Memory B cell (primary cell): ENCODE results near the gene ARPIN.

Experiments used
- ATAC-seq: fragments of 150-1000 bp; cut with Tn5 transposase; 2 replicates; pipeline ENCODE4 v1.10.0; 2021; ENCODE audit warnings: low read depth, mild to moderate bottlenecking, moderate library complexity
- DNase-seq, 2 donors: peaks; one replicate each; pipeline ENCODE4 v3.0.0; 2022; ENCODE audit warnings: low spot score in 2 of 2
- H3K27ac Mint-ChIP-seq: one replicate; pipeline ENCODE4 v1.8.0; 2022; ENCODE audit warnings: mild to moderate bottlenecking, moderate library complexity, mixed read lengths
- H3K27me3 Mint-ChIP-seq: one replicate; pipeline ENCODE4 v1.8.0; 2022; ENCODE audit warnings: mixed read lengths
- H3K36me3 Mint-ChIP-seq: one replicate; pipeline ENCODE4 v1.8.0; 2022; ENCODE audit warnings: mild to moderate bottlenecking, mixed read lengths
- H3K4me1 Mint-ChIP-seq: one replicate; pipeline ENCODE4 v1.8.0; 2022; ENCODE audit warnings: mixed read lengths
- H3K4me3 Mint-ChIP-seq: one replicate; pipeline ENCODE4 v1.8.0; 2022; ENCODE audit warnings: mild to moderate bottlenecking, moderate library complexity, mixed read lengths
- H3K9me3 Mint-ChIP-seq: one replicate; pipeline ENCODE4 v1.8.0; 2022; ENCODE audit warnings: mixed read lengths

ARPIN gene

DNA sequence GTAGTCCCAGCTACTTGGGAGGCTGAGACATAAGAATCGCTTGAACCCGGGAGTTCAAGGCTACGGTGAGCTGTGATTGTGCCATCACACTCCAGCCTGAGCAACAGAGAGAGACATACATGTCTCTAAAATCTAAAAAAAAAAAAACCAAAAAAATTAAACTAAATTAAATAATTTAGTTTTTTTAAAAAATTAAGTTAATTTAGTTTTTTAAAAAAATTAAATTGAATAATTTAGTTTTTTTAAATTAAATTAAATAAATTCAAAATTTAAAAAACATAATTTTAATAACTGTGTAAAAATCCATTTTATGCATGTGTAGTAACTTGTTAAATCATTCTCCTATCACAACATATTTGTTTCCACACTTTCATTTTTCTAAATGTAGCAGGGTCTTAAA is 20.1 kb upstream of the ARPIN start:
- H3K4me1 Mint-ChIP-seq: peaks cover 5% of the 10 kb centered on the region
- ATAC-seq: no peak
- no peaks in the 10 kb centered on the region for H3K9me3 Mint-ChIP-seq
- H3K4me3 Mint-ChIP-seq: no peak overlapping the region
- H3K27ac Mint-ChIP-seq: no peak overlapping the region
- peaks cover 4% of the 10 kb centered on the region for H3K27me3 Mint-ChIP-seq
- DNase-seq: no peak
- H3K36me3 Mint-ChIP-seq: no peaks in the 10 kb centered on the region

DNA sequence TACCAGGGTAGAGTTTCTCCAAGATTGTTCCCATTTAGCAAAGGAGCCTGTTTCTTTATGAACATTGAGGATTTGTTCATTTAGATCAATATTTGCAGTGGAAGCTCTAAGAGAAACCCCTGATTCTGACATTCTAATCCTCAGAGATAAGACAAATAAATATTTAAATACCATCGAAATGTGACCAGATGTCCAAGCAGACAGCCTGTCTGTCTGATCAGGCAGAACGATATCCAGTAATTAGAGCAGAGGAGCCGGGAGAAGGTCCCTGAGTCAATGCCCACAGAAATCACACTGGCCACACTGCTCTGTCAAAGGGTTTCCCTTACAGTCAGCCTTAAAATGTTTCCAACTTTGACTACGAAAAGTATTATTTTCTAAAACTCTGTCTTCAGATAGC is 15.7 kb upstream of the ARPIN start:
- H3K27me3 Mint-ChIP-seq: peaks cover 2% of the 10 kb centered on the region
- H3K27ac Mint-ChIP-seq: no peak overlapping the region
- no peak overlapping the region for H3K4me3 Mint-ChIP-seq
- ATAC-seq: no peak
- H3K36me3 Mint-ChIP-seq: no peaks in the 10 kb centered on the region
- no peak for DNase-seq
- no peaks in the 10 kb centered on the region for H3K9me3 Mint-ChIP-seq
- H3K4me1 Mint-ChIP-seq: no peaks in the 10 kb centered on the region

DNA sequence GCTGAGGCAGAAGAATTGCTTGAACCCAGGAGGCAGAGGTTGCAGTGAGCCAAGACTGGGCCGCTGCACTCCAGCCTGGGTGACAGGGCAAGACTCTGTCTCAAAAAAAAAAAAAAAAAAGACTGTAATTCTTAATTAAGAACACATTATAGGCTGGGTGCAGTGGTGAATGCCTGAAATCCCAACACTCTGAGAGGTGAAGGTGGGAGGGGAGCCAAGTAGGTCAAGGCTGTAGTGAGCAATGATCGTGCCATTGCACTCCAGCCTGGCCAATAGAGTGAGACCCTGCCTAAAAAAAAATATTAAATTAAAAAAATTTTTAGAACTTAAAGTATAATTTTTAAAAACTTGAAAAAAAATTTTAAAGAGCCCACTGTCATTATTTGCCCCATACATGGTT is 13.4 kb upstream of the ARPIN start:
- H3K27me3 Mint-ChIP-seq: peaks cover 4% of the 10 kb centered on the region
- H3K4me3 Mint-ChIP-seq: no peak overlapping the region
- no peaks in the 10 kb centered on the region for H3K4me1 Mint-ChIP-seq
- DNase-seq (no peak), ATAC-seq (no peak)
- no peaks in the 10 kb centered on the region for H3K36me3 Mint-ChIP-seq
- H3K27ac Mint-ChIP-seq: no peak overlapping the region
- no peaks in the 10 kb centered on the region for H3K9me3 Mint-ChIP-seq

DNA sequence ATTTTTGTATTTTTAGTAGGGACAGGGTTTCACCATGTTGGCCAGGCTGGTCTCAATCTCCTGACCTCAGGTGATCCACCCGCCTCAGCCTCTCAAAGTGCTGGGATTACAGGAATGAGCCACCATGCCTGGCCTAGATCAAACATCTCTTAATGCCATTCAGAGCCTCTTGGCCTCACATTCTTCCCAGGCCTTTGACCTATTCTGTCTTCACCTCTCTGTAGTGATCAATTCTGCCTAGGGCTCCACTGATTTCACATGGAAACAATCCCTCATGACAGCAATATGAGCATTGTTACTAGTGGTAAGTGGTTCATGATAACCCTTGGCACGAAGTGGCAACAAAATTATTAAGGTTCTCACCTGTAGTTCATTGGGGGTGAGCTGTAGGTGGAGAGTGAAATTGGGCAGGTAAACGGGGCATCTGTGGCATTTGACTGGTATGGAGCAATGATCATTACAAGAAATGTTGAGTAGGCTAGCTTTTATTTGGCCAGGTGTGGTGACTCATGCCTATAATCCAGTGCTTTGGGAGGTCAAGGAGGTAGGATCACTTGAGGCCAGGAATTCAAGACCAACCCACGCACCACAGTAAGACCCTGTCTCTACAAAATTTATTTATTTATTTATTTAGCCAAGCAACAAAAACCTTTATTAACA is 4.8 kb upstream of the ARPIN start:
- Mint-ChIP-seq H3K9me3 (no peaks in the 10 kb centered on the region), H3K27ac (no peak overlapping the region), H3K36me3 (no peaks in the 10 kb centered on the region), H3K4me3 (no peak overlapping the region), H3K4me1 (no peaks in the 10 kb centered on the region), H3K27me3 (peaks cover 21% of the 10 kb centered on the region)
- no peak for ATAC-seq
- DNase-seq: no peak

DNA sequence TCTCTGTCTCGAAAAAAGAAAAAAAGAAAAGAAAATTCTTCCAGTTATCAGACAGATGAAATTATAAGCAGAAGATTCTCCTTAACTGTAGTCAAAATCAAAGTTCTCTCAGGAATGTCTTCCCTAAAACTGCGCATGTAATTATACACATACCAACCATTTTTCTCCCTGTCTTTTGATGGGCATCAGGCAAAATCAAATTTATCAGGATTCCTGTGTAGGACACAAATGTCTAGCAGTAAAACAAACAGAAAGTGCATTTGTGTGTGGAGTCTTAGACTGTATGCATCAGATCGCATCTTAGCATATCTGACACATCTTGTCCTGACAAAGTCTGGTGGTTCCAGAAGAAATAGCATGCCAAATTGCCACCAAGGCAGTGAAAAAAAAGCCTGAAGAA is 3.9 kb upstream of the ARPIN start:
- Mint-ChIP-seq H3K4me1 (peaks cover under 1% of the 10 kb centered on the region), H3K27me3 (peaks cover 21% of the 10 kb centered on the region), H3K4me3 (no peak overlapping the region), H3K9me3 (no peaks in the 10 kb centered on the region), H3K36me3 (no peaks in the 10 kb centered on the region), H3K27ac (no peak overlapping the region)
- DNase-seq (no peak), ATAC-seq (no peak)

DNA sequence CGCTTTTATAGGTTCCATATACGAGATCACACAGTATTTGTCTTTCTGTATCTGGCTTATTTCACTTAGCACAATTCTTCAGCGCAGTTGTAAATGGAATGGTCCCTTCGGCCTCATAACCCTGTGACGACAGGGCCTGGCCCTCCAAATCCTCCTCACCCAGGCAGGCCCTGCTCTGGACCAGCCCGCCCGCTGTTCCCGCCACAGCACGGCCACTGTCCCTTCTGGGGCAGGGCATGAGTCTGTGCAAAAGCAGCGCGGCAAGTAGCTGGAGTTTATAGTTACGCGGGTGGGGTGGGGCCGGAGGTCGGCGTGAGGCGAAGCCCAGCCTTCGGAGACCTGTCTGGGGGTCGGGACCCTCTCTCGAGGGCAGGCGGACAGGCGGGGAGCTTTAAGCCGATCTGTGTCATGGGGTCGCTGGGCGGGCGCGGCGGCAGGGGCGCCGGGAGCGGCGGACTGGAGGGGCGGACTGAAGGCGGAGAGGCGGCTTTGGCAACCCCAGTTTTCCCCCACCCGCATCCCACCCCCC is 543 bp downstream of the ARPIN start:
- Mint-ChIP-seq H3K27ac (no peak overlapping the region), H3K9me3 (no peaks in the 10 kb centered on the region), H3K4me3 (no peak overlapping the region), H3K27me3 (peaks cover 17% of the 10 kb centered on the region), H3K4me1 (peaks cover 3% of the 10 kb centered on the region), H3K36me3 (no peaks in the 10 kb centered on the region)
- ATAC-seq (no peak), DNase-seq (no peak)

DNA sequence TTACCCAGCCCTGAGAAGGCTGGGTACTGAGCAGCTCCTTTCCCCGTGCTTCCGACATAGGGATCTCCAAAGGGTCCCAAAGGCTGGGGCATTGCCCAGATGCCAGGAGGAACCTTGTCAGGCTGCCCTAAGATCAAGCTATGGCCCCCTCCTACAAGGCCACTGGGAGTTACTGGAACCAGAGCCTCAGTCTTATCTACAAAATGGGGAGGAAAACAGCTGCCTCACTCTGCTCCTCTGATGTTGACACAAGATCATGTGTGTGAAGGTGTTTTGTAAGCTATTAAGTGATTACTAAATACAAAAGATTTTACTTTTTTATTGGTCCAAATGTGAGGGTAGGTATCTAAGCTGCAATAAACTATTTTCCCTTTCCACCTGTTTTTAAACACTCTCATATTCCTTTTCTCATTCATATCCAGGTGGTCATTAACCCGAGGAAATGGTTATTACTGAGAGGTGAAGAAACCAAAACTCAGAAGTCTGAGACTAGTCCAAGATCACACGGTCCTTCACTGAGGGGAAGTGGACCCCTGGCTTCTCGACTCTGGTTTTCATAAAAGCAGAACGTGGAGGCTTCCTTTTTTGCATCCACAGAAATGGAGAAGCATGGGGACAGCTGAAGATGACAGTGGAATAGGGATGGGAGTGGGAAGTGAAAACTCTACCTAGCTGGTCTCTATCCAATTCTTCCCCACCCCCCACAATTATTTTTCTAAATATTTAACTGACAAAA is 1.7 kb downstream of the ARPIN start:
- Mint-ChIP-seq H3K9me3 (no peaks in the 10 kb centered on the region), H3K4me1 (peaks cover 3% of the 10 kb centered on the region), H3K27me3 (peaks cover 19% of the 10 kb centered on the region), H3K27ac (no peak overlapping the region), H3K4me3 (no peak overlapping the region), H3K36me3 (no peaks in the 10 kb centered on the region)
- ATAC-seq: no peak
- DNase-seq: no peak

DNA sequence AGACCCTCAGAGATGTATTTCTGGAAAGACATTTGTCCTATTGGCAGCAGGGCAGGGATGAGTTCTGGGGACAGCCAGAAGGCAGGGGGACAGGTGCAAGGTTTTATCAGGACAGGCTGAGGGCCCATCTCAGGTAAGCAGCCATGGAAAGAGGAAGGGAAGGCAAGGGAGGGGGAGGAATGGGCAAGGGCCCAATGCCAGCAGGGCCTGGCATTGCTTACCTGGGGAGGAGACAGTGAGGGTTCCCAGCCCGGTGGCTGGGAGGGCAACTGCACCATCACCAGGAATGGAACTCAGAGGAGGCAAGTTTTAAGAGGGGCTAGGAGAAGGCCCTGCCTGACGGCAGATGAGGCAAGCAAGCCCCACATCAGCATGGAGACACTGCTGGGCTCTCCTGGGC is 3.1 kb downstream of the ARPIN start:
- no peaks in the 10 kb centered on the region for H3K36me3 Mint-ChIP-seq
- DNase-seq (no peak), ATAC-seq (no peak)
- H3K27ac Mint-ChIP-seq: no peak overlapping the region
- no peak overlapping the region for H3K4me3 Mint-ChIP-seq
- peaks cover 3% of the 10 kb centered on the region for H3K4me1 Mint-ChIP-seq
- no peaks in the 10 kb centered on the region for H3K9me3 Mint-ChIP-seq
- peaks cover 17% of the 10 kb centered on the region for H3K27me3 Mint-ChIP-seq

DNA sequence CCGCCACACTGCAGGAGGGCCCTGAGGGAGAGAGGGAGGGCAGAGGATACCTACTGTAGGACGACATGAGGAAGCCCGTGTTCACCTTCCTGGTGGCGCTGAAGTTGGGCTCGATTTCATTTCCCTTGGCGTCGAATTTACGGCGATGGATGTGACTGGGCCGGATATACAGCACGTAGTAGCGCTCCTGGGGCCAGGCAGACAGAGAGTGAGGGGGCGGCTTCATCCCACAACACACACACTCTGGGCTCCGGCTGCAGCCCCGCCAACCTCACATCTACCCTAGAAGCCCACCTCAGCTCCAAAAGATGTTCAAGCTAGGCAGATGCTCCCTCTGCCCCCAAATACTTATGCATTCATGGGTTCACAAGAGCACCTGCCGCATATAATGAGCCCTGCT is 4.5 kb downstream of the ARPIN start:
- Mint-ChIP-seq H3K4me1 (peaks cover 3% of the 10 kb centered on the region), H3K27me3 (peaks cover 14% of the 10 kb centered on the region), H3K4me3 (no peak overlapping the region), H3K27ac (no peak overlapping the region), H3K9me3 (no peaks in the 10 kb centered on the region), H3K36me3 (no peaks in the 10 kb centered on the region)
- DNase-seq (no peak), ATAC-seq (no peak)

DNA sequence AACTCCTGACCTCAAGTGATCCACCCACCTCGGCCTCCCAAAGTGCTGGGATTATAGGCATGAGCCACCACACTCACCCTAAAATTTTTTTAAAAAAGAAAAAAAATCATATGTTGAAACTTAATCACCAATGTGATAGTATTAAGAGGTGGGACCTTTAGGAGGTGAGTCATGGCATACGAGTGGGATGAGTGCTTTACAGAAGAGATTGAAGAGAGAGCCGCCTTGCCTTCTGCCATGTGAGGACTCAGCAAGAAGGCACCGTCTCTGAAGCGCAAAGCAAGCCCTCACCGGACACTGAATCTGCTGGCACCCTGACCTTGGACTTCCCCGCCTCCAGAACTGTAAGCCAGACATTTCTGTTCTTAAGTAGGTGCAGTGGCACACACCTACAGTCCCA is 5.5 kb downstream of the ARPIN start:
- no peak overlapping the region for H3K27ac Mint-ChIP-seq
- no peak overlapping the region for H3K4me3 Mint-ChIP-seq
- peaks cover 10% of the 10 kb centered on the region for H3K27me3 Mint-ChIP-seq
- DNase-seq (no peak), ATAC-seq (no peak)
- peaks cover 3% of the 10 kb centered on the region for H3K4me1 Mint-ChIP-seq
- no peaks in the 10 kb centered on the region for H3K36me3 Mint-ChIP-seq
- no peaks in the 10 kb centered on the region for H3K9me3 Mint-ChIP-seq

DNA sequence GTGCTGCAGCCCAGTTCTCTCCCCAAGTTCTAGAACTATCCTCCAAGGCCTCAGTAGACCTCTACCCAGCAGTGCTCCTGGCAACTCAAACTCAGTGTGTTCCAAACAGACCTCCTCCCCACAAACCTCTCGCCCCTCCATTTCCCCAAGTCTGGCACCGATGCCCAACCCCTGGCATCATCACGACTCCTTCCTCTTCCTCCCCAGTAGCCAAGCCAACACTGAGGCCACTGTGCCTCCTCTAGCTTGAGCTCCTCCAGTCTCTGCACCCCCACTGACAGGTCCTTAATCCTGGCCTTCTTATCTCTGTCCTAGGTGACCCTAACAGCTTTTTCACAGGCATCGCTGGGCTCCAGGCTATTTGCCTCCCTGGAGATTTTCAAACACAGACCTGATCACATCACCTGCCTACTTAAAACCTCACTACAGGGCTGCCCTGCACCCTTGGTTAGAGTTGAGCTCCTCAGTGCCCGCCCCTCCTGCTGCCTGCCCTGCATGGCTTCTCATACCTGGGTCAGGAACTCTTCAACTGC is 6.8 kb downstream of the ARPIN start:
- ATAC-seq: no peak
- Mint-ChIP-seq H3K27me3 (peaks cover 7% of the 10 kb centered on the region), H3K4me3 (no peak overlapping the region), H3K27ac (no peak overlapping the region), H3K9me3 (no peaks in the 10 kb centered on the region), H3K4me1 (no peaks in the 10 kb centered on the region), H3K36me3 (no peaks in the 10 kb centered on the region)
- no peak for DNase-seq

DNA sequence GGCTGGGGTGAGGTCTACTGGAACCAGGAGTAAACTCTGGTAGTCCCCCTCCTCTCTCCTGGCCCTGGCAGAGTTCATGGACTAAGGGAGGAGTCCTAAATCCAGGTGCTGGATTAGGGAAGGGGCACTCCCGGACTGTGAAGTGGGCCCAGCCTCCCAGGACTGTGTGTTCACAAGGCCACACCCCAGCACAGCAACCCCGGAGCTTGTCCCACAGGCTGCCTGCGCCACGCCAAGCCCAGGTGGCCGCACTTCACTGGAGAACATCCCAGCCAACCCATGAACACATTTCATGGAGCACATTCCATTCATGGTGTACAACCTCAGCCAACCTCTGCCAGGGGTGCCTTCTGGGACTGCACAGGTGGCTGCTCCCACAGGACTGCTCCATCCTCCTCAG is 8.2 kb downstream of the ARPIN start:
- Mint-ChIP-seq H3K4me3 (no peak overlapping the region), H3K36me3 (no peaks in the 10 kb centered on the region), H3K4me1 (peaks cover 3% of the 10 kb centered on the region), H3K27ac (no peak overlapping the region), H3K27me3 (peaks cover 5% of the 10 kb centered on the region), H3K9me3 (no peaks in the 10 kb centered on the region)
- DNase-seq (no peak), ATAC-seq (no peak)

DNA sequence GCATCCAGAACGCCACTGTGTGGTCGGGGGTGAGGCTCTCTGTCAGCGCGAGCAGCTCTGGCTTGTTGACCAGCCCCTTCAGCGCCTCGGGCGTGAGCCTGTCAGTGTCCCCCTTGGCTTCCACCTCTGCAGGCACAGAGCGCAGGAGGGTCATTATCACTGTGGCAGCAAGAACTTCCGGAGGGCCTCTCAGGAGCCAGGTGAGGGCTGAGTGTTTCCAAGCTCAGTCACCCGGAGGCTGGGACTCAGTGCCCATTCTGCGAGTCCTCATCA is 9.0 kb downstream of the ARPIN start:
- H3K4me1 Mint-ChIP-seq: peaks cover 6% of the 10 kb centered on the region
- peaks cover 5% of the 10 kb centered on the region for H3K27me3 Mint-ChIP-seq
- H3K4me3 Mint-ChIP-seq: no peak overlapping the region
- ATAC-seq (no peak), DNase-seq (no peak)
- H3K36me3 Mint-ChIP-seq: no peaks in the 10 kb centered on the region
- H3K9me3 Mint-ChIP-seq: no peaks in the 10 kb centered on the region
- no peak overlapping the region for H3K27ac Mint-ChIP-seq

DNA sequence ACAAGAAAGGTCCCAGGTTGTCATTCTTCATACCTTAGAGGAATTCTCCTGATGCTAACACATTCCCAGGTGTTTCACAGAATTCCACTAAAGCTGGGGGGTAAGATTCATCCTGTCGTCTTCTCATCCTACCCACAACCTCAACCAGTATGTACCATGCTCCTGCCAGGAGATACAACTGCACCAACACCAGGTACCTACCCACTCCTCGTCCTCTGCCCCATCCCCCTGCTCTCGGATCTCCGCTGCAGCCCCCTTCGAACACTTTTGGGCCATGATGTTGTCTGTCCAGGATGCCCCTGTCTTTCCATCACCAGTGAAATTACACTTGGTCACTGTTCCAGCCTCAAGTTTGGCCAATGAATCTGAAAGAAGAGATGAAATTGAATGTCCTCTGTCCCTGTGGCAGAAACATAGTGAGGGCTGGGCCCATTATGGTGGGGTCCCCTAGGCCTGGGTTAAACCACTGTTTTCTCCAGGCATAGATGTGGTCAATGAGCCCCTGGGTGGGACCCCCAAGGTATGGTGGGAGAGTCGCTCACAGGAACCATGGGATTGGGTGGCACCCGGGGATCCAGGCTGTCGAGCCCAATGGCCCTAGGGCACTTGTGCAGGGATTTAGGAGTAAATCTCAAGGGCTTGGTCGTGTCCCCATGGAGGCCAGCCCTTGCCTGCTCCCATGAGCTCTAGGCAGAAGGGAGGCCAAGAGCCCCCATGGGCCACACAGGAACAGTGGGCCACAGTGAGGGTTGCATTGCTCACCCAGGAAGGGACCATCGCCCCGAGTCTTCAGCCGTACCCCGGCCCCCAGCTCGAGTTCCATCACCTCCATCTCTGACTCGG is 9.5 kb downstream of the ARPIN start:
- DNase-seq: no peak
- Mint-ChIP-seq H3K36me3 (no peaks in the 10 kb centered on the region), H3K4me1 (peaks cover 8% of the 10 kb centered on the region), H3K9me3 (no peaks in the 10 kb centered on the region), H3K4me3 (no peak overlapping the region), H3K27ac (no peak overlapping the region), H3K27me3 (peaks cover 5% of the 10 kb centered on the region)
- no peak for ATAC-seq
